ENCODE measurements around the gene POLR1A.

Gene POLR1A

GRCh38 chr2:86105252-86105968, at the start of gene POLR1A:
Gene POLR1A (minus strand): TSS chr2:86105886. CDS start chr2:86105776, 110 bp downstream.
- peak; percentile 98 for ATAC-seq
- no peak for TF ChIP-seq OSR1 (CRISPR knock-in tag; IDR thresholded peaks at IDR 0.05)
- TF ChIP-seq SNAI2 (CRISPR knock-in tag; IDR thresholded peaks at IDR 0.05): no peak
- TF ChIP-seq TSHZ2 (CRISPR knock-in tag; IDR thresholded peaks at IDR 0.05): 0 out of 2 replicates have a peak, but pooled peaks have one; percentile 24
- TF ChIP-seq ARNTL (CRISPR knock-in tag; IDR thresholded peaks at IDR 0.05; ENCODE audit: borderline replicate concordance, low read depth): no peak

- no peak for TF ChIP-seq ARNTL (CRISPR knock-in tag; IDR thresholded peaks at IDR 0.05; ENCODE audit: borderline replicate concordance, low read depth)
- no peak for TF ChIP-seq SNAI2 (CRISPR knock-in tag; IDR thresholded peaks at IDR 0.05)
- TF ChIP-seq PATZ1 (CRISPR knock-in tag; IDR thresholded peaks at IDR 0.05; ENCODE audit: borderline replicate concordance): no peak
- no peak for TF ChIP-seq RARB (CRISPR knock-in tag; IDR thresholded peaks at IDR 0.05)
- no peak for TF ChIP-seq ZFP30 (CRISPR knock-in tag; IDR thresholded peaks at IDR 0.05)
- no peak for TF ChIP-seq ZNF565 (CRISPR knock-in tag; conservative IDR thresholded peaks at IDR 0.05; ENCODE audit: low read depth)
- TF ChIP-seq ZNF8 (CRISPR knock-in tag; IDR thresholded peaks at IDR 0.05): no peak
- no peak for ATAC-seq
Observed at GRCh38 chr2:86150502-86150901, 44.8 kb upstream of the POLR1A start.

- no peak for ATAC-seq
- no peak for TF ChIP-seq ESRRG (CRISPR knock-in tag; IDR thresholded peaks at IDR 0.05)
- no peak for TF ChIP-seq PATZ1 (CRISPR knock-in tag; IDR thresholded peaks at IDR 0.05; ENCODE audit: borderline replicate concordance)
- no peak for TF ChIP-seq TSHZ2 (CRISPR knock-in tag; IDR thresholded peaks at IDR 0.05)
- TF ChIP-seq ARNTL (CRISPR knock-in tag; IDR thresholded peaks at IDR 0.05; ENCODE audit: borderline replicate concordance, low read depth): no peak
- TF ChIP-seq ZNF70 (CRISPR knock-in tag; IDR thresholded peaks at IDR 0.05): no peak
- TF ChIP-seq SNAI2 (CRISPR knock-in tag; IDR thresholded peaks at IDR 0.05): no peak
- no peak for TF ChIP-seq POU6F1 (CRISPR knock-in tag; IDR thresholded peaks at IDR 0.05; ENCODE audit: borderline replicate concordance, low read depth)
- TF ChIP-seq ZFP3 (CRISPR knock-in tag; IDR thresholded peaks at IDR 0.05): no peak
- no peak for TF ChIP-seq RARB (CRISPR knock-in tag; IDR thresholded peaks at IDR 0.05)
- TF ChIP-seq ZC3H10 (CRISPR knock-in tag; IDR thresholded peaks at IDR 0.05): no peak
- no peak for TF ChIP-seq CREB5 (CRISPR knock-in tag; IDR thresholded peaks at IDR 0.05; ENCODE audit: low read depth)
- TF ChIP-seq TOX (CRISPR knock-in tag; IDR thresholded peaks at IDR 0.05; ENCODE audit: borderline replicate concordance): no peak
- TF ChIP-seq ISL1 (CRISPR knock-in tag; IDR thresholded peaks at IDR 0.05): no peak
- no peak for TF ChIP-seq ZNF8 (CRISPR knock-in tag; IDR thresholded peaks at IDR 0.05)
- no peak for TF ChIP-seq BACH2 (CRISPR knock-in tag; IDR thresholded peaks at IDR 0.05; ENCODE audit: borderline replicate concordance)
- no peak for TF ChIP-seq OSR1 (CRISPR knock-in tag; IDR thresholded peaks at IDR 0.05)
Observed at GRCh38 chr2:86147793-86148192, 42.1 kb upstream of the POLR1A start.

All from SK-N-SH treated with all-trans-retinoic acid at 6 μM for 48 hours (cell line).